ENCODE data around the gene HDAC2.

DNA sequence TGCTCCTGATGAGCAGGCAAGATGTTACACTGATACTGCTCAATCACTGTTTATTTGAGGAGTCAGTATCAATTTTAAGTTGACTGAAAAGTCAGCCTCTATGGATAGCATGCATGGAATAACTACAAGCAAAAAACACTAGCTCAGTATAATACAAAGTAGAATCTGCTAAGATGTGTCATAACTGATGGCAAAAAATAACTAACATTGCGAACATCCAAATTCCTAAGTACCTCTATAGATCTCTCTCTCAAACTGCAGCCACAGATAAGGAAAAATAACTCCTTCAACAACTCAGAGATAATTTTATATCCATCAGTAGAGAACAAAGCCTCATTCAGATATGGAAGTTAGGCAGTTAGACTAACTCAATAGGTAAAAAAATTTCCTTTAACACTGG is 16.3 kb downstream of the HDAC2 start:
- TF ChIP-seq, protein P1, sequence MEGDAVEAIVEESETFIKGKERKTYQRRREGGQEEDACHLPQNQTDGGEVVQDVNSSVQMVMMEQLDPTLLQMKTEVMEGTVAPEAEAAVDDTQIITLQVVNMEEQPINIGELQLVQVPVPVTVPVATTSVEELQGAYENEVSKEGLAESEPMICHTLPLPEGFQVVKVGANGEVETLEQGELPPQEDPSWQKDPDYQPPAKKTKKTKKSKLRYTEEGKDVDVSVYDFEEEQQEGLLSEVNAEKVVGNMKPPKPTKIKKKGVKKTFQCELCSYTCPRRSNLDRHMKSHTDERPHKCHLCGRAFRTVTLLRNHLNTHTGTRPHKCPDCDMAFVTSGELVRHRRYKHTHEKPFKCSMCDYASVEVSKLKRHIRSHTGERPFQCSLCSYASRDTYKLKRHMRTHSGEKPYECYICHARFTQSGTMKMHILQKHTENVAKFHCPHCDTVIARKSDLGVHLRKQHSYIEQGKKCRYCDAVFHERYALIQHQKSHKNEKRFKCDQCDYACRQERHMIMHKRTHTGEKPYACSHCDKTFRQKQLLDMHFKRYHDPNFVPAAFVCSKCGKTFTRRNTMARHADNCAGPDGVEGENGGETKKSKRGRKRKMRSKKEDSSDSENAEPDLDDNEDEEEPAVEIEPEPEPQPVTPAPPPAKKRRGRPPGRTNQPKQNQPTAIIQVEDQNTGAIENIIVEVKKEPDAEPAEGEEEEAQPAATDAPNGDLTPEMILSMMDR (IDR thresholded peaks at IDR 0.05), result no peak
- no peak for TF ChIP-seq POLR2A (IDR thresholded peaks at IDR 0.05)

All from lower leg skin (tissue), 3 donors.